Epidermal melanocyte (primary cell): ENCODE data around the gene PPARD.
"Not testable (repeated sequence)": the region's sequence is repeated elsewhere in the genome, so short reads cannot be mapped to it uniquely, and the experiment has no call there.

ENCODE experiments used
- DNase-seq: peaks from one replicate; pipeline ENCODE4 v3.0.0; 2011; ENCODE audit warnings: low spot score; ENCODE audit not compliant: insufficient read length

Gene PPARD

GRCh38 chr6:35312076-35312800, 30.1 kb upstream of the PPARD start:
- no peak for DNase-seq

GRCh38 chr6:35312807-35313206, 29.6 kb upstream of the PPARD start:
- no peak for DNase-seq

DNA sequence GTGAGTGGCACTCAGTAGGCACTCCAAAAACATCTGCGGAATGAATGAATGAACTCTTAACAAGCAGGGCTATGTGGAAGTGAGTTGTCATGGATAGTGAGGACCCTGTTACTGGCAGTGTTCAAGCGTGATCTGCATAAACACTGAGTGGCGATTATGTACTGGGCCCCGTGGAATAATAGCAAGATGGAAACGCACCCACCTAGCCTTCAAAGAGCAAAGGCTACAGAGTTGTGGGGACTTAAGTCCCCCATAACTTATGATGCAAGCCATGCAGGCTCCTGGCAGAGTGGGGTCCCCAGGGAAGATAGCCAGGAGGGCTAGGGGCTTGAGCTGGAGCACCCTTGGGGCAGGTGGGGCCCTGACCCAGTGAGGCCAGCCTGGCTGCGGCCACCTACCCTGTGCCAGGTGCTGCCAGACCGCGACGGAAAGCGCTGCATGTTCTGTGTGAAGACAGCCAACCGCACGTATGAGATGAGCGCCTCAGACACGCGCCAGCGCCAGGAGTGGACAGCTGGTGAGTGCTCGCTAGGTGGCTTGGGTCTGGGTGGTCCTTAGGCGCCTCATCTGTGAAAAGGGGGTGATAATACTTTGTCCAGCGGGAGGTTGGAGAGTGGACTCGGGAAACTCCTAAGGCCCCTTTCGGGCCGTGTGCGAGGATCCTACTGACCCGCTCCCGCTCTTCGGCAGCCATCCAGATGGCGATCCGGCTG, 24.7 kb upstream of the PPARD start:
- no peak for DNase-seq

GRCh38 chr6:35318196-35319171, 23.9 kb upstream of the PPARD start:
- DNase-seq: peak; percentile 78

- no peak for DNase-seq
Observed at GRCh38 chr6:35319346-35320030, 22.9 kb upstream of the PPARD start.

DNA sequence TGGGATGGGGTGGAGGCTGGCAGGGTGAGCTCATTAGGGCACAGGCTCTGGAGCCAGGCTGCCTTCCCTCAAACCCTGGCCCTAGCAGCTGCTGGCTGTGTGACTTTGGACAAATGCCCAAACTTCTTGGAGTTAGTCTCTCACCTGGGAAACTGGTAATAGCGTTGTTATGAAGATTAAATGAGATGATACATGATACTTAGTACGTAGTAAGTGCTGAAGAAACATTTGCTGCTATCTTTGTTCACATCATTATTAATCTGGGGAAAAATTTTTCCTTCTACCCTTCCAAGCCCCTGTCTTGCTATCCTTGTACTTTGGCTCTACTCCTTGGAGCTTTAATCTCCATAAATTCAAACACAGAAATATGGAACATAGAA, 22.3 kb upstream of the PPARD start:
- DNase-seq: no peak

GRCh38 chr6:35321091-35321490, 21.3 kb upstream of the PPARD start:
- DNase-seq: no peak

- DNase-seq: no peak
Observed at GRCh38 chr6:35327349-35328027, 14.9 kb upstream of the PPARD start.

GRCh38 chr6:35328108-35328723, 14.1 kb upstream of the PPARD start:
- DNase-seq: no peak

DNA sequence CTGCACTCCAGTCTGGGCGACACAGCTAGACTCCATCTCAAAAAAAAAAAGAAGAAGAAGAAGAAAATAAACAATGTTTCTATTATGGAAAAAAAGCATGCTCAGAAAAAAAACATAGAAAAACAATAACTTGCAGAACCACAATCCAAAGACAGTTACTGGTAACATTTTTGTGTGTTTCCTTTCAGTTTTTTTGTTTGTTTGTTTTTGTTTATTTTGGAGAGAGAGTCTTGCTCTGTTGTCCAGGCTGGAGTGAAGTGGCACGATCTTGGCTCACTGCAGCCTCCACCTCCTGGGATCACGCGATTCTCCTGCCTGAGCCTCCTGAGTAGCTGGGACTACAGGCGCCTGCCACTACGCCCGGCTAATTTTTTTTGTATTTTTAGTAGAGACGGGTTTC, 13.4 kb upstream of the PPARD start:
- DNase-seq: not testable (repeated sequence)

GRCh38 chr6:35330541-35331119, 11.7 kb upstream of the PPARD start:
- no peak for DNase-seq

GRCh38 chr6:35332074-35332887, 10.1 kb upstream of the PPARD start:
- DNase-seq: not testable (repeated sequence)

GRCh38 chr6:35341557-35341956, 801 bp upstream of the PPARD start:
- no peak for DNase-seq

DNA sequence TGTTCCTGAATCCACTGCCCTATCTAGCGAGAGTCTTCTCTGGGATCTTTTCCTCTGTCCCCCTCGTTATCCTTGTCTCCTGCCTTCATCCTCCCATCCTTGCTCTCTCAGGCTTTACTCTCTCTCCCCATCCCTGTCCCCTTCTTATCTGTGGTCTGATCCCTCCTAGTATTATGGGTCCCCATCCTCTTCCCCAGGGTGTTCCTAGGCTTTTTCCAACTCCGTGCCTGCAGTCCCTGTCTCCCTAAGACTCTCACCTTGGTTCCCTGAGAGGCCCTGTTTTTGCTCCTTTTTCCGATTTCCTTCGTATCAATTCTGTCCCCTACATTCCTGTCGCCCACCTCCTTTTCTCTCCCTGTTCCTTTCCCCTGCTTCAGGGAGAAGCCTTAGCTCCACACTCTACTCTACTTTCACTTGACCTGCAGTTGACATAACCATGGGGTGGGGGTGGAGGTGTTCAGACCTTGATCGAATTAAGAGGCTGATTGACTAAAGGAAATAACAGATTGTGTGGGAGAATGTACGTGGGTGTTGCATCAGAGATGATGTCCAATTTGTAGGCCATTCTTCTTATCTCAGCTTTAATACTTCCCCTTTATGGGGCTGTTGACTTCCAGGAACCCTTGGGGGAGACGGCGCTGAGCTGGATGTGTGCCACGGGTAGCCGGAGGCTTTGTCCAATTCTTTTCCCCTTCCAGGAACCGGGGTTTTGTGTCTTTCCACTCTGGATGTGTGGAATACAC, 905 bp downstream of the PPARD start:
- DNase-seq: no peak

GRCh38 chr6:35343835-35344550, 1.6 kb downstream of the PPARD start:
- DNase-seq: no peak

GRCh38 chr6:35351422-35351821, 9.1 kb downstream of the PPARD start:
- no peak for DNase-seq

- no peak for DNase-seq
Observed at GRCh38 chr6:35352735-35353134, 10.4 kb downstream of the PPARD start.
